ENCODE results near the gene NPC1L1. TPM values are rescaled to one million over a fixed set of nuclear protein-coding genes. Genes with fewer than 3 reads are reported as not detected.
A peak's percentile ranks its signal among the peaks of the same experiment; 100 is the strongest.

NPC1L1 gene
- under 1 TPM; 0.14 to 0.23 TPM for total RNA-seq
- long read RNA-seq, donor 1, result 0 reads
- long read RNA-seq, donor 2, result 0 reads

GRCh38 chr7:44541028-44541869 is at the start of gene NPC1L1:
TSS of gene NPC1L1 (minus strand) at chr7:44541330. CDS start at chr7:44541259, 71 bp downstream.
- intact Hi-C loops (cut with DNase I), result no loop called here
- no peak for DNase-seq (ENCODE audit: low spot score)

- no peak for DNase-seq (ENCODE audit: low spot score)
These were observed 49.8 kb upstream of the NPC1L1 start for GRCh38 chr7:44590910-44591309.

GRCh38 chr7:44587843-44588711 is 46.9 kb upstream of the NPC1L1 start:
- DNase-seq (ENCODE audit: low spot score), result peak; percentile 32
- intact Hi-C loops (cut with DNase I), result loop anchor here in 1 of 2 donors (5.0 kb wide), 1 partner anchor 259 kb away; the partner anchor contains the start of gene H2AZ2

More at GRCh38 chr7:44590910-44591309, 49.8 kb upstream of the NPC1L1 start:
- intact Hi-C loops (cut with DNase I), result loop anchor here in 1 of 2 donors (5.0 kb wide), 1 partner anchor 331 kb away; no protein-coding TSS in a partner anchor

- intact Hi-C loops (cut with DNase I), result no loop called here
- no peak for DNase-seq (ENCODE audit: low spot score)
These were observed 42.2 kb upstream of the NPC1L1 start for GRCh38 chr7:44583146-44583865.

- DNase-seq (ENCODE audit: low spot score), result peak; percentile 100
- intact Hi-C loops (cut with DNase I), result no loop called here
These were observed 40.9 kb upstream of the NPC1L1 start, which contains the start of gene TMED4 for GRCh38 chr7:44581879-44582603. TSS of gene TMED4 (minus strand) at chr7:44582231. CDS start at chr7:44582206, 25 bp downstream.

GRCh38 chr7:44580945-44581878 is 40.1 kb upstream of the NPC1L1 start:
- no peak for DNase-seq (ENCODE audit: low spot score)
- intact Hi-C loops (cut with DNase I), result no loop called here

GRCh38 chr7:44576228-44576627 is 35.1 kb upstream of the NPC1L1 start:
- DNase-seq (ENCODE audit: low spot score), result no peak
- intact Hi-C loops (cut with DNase I), result no loop called here

GRCh38 chr7:44575054-44575453 is 33.9 kb upstream of the NPC1L1 start:
- no peak for DNase-seq (ENCODE audit: low spot score)
- intact Hi-C loops (cut with DNase I), result no loop called here

GRCh38 chr7:44574287-44574872 is 33.2 kb upstream of the NPC1L1 start:
- intact Hi-C loops (cut with DNase I), result loop anchor here in 1 of 2 donors (5.0 kb wide), 1 partner anchor 268 kb away; no protein-coding TSS in a partner anchor
- DNase-seq (ENCODE audit: low spot score), result no peak

- intact Hi-C loops (cut with DNase I), result loop anchor here in 1 of 2 donors (5.0 kb wide), 1 partner anchor 269 kb away; no protein-coding TSS in a partner anchor
- peak; percentile 99 for DNase-seq (ENCODE audit: low spot score)
These were observed 32.5 kb upstream of the NPC1L1 start, which contains the start of gene DDX56 for GRCh38 chr7:44573464-44574286. TSS of gene DDX56 (minus strand) at chr7:44573908. CDS start at chr7:44573895, 13 bp downstream.

- DNase-seq (ENCODE audit: low spot score), result no peak
- intact Hi-C loops (cut with DNase I), result loop anchor here in 1 of 2 donors (5.0 kb wide), 1 partner anchor 270 kb away; no protein-coding TSS in a partner anchor
These were observed 31.6 kb upstream of the NPC1L1 start for GRCh38 chr7:44572771-44573170.

- intact Hi-C loops (cut with DNase I), result loop anchor here in 1 of 2 donors (5.0 to 10.0 kb wide), 2 partner anchors 272 to 325 kb away; no protein-coding TSS in a partner anchor
- peak; percentile 64 for DNase-seq (ENCODE audit: low spot score)
These were observed 28.8 kb upstream of the NPC1L1 start for GRCh38 chr7:44569959-44570358.

- intact Hi-C loops (cut with DNase I), result loop anchor here in 1 of 2 donors (10.0 kb wide), 1 partner anchor 324 kb away; no protein-coding TSS in a partner anchor
- peak; percentile 60 for DNase-seq (ENCODE audit: low spot score)
These were observed 27.8 kb upstream of the NPC1L1 start for GRCh38 chr7:44568771-44569560.

GRCh38 chr7:44567884-44568283 is 26.8 kb upstream of the NPC1L1 start:
- intact Hi-C loops (cut with DNase I), result loop anchor here in 1 of 2 donors (10.0 kb wide), 1 partner anchor 323 kb away; no protein-coding TSS in a partner anchor
- DNase-seq (ENCODE audit: low spot score), result peak; percentile 60

GRCh38 chr7:44566680-44567079 is 25.6 kb upstream of the NPC1L1 start:
- intact Hi-C loops (cut with DNase I), result loop anchor here in 1 of 2 donors (10.0 kb wide), 1 partner anchor 322 kb away; no protein-coding TSS in a partner anchor
- peak; percentile 68 for DNase-seq (ENCODE audit: low spot score)
